GM12801 (cell line): ENCODE data around the gene AQP2.

Experiments used
- CTCF ChIP-seq: IDR thresholded peaks from one replicate; pipeline ENCODE4 v1.5.1; 2011; ENCODE audit warnings: control low read depth; ENCODE audit not compliant: insufficient read length; ENCODE audit errors: extremely low read depth

Gene AQP2

GRCh38 chr12:49967042-49967776 is 16.7 kb downstream of the AQP2 start:
- TF ChIP-seq CTCF = no peak

GRCh38 chr12:49967777-49968250 is 17.3 kb downstream of the AQP2 start:
- TF ChIP-seq CTCF = no peak

GRCh38 chr12:49968471-49968870 is 17.9 kb downstream of the AQP2 start:
- TF ChIP-seq CTCF = no peak

- TF ChIP-seq CTCF = no peak
Measured at GRCh38 chr12:49969027-49969426, 18.5 kb downstream of the AQP2 start.

GRCh38 chr12:49969651-49970429 is 19.3 kb downstream of the AQP2 start:
- no peak for TF ChIP-seq CTCF

- TF ChIP-seq CTCF = no peak
Measured at GRCh38 chr12:49970658-49971057, 20.1 kb downstream of the AQP2 start.

GRCh38 chr12:49971141-49971540 is 20.6 kb downstream of the AQP2 start:
- no peak for TF ChIP-seq CTCF
